ENCODE measurements around the gene HOXA4. TPM values are rescaled to one million over a fixed set of nuclear protein-coding genes. Genes with fewer than 3 reads are reported as not detected.

The HOXA4 gene
- 0.17 and 0.40 TPM in 2 replicates for total RNA-seq

GRCh38 chr7:27130540-27131389 is at the start of gene HOXA4:
Gene HOXA4, minus strand, starts transcription at chr7:27130757. Its CDS starts 24 bp downstream, at chr7:27130733.
- Mint-ChIP-seq H3K4me3 (peak within 1 kb of the TSS; percentile 76), H3K36me3 (ENCODE audit: low read depth) (no peaks in the 10 kb centered on the region), H3K4me1 (peaks cover 2% of the 10 kb centered on the region), H3K27me3 (peaks cover 40% of the 10 kb centered on the region), H3K9me3 (no peaks in the 10 kb centered on the region), H3K27ac (no peak within 1 kb of the TSS)
- intact Hi-C loops (cut with micrococcal nuclease) = loop anchor here (1.0 to 2.0 kb wide), 3 partner anchors 20 to 266 kb away; partner anchors contain the start of gene SKAP2
- TF ChIP-seq, protein P1, sequence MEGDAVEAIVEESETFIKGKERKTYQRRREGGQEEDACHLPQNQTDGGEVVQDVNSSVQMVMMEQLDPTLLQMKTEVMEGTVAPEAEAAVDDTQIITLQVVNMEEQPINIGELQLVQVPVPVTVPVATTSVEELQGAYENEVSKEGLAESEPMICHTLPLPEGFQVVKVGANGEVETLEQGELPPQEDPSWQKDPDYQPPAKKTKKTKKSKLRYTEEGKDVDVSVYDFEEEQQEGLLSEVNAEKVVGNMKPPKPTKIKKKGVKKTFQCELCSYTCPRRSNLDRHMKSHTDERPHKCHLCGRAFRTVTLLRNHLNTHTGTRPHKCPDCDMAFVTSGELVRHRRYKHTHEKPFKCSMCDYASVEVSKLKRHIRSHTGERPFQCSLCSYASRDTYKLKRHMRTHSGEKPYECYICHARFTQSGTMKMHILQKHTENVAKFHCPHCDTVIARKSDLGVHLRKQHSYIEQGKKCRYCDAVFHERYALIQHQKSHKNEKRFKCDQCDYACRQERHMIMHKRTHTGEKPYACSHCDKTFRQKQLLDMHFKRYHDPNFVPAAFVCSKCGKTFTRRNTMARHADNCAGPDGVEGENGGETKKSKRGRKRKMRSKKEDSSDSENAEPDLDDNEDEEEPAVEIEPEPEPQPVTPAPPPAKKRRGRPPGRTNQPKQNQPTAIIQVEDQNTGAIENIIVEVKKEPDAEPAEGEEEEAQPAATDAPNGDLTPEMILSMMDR (IDR thresholded peaks at IDR 0.05) = no peak
- ATAC-seq (ENCODE audit: low read depth) = peak; percentile 96
- POLR2A ChIA-PET = interaction anchor here (0.7 to 2.2 kb wide), 3 partner anchors 34 to 785 kb away, joined by 4 to 16 read pairs (median 10); partner anchors contain the start of gene SKAP2
- CTCF ChIA-PET = no interaction called here
- peak; percentile 70 for DNase-seq

GRCh38 chr7:27179503-27180430 is 49.2 kb upstream of the HOXA4 start:
- H3K4me1 Mint-ChIP-seq = peaks cover 15% of the 10 kb centered on the region
- no peak overlapping the region for H3K27ac Mint-ChIP-seq
- H3K27me3 Mint-ChIP-seq = peaks cover 69% of the 10 kb centered on the region
- ATAC-seq (ENCODE audit: low read depth) = peak; percentile 47
- TF ChIP-seq, protein P1 (IDR thresholded peaks at IDR 0.05) = peak; percentile 24
- POLR2A ChIA-PET = interaction anchor here (0.6 kb wide), 1 partner anchor 39 kb away, joined by 4 read pairs; no protein-coding TSS in a partner anchor
- H3K4me3 Mint-ChIP-seq = peak overlapping the region; percentile 39
- CTCF ChIA-PET = interaction anchor here (1.2 to 2.0 kb wide), 4 partner anchors 10 to 1287 kb away, joined by 4 to 10 read pairs (median 7); no protein-coding TSS in a partner anchor
- H3K36me3 Mint-ChIP-seq (ENCODE audit: low read depth) = no peaks in the 10 kb centered on the region
- intact Hi-C loops (cut with micrococcal nuclease) = no loop called here
- peak; percentile 29 for DNase-seq
- no peaks in the 10 kb centered on the region for H3K9me3 Mint-ChIP-seq

DNA sequence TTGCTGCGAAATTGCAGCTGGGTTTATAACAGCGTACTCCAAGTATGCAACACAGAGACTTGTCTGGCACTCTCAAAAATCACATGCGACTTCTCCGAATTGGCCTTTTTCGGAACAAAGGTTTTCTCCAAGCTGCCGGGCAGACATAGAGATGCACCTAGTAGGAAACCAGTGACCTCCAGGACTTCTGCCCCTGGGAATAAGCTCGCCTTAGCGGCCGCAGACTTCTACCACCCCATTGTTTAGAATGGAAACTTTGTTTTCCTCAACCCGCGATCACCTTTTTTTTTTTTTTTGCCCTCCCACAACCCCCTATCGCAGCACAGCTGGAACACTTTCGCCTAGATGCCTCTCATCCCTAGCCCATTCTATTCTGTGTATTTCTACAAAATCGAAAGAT is 48.5 kb upstream of the HOXA4 start:
- intact Hi-C loops (cut with micrococcal nuclease) = no loop called here
- H3K27me3 Mint-ChIP-seq = peaks cover 66% of the 10 kb centered on the region

DNA sequence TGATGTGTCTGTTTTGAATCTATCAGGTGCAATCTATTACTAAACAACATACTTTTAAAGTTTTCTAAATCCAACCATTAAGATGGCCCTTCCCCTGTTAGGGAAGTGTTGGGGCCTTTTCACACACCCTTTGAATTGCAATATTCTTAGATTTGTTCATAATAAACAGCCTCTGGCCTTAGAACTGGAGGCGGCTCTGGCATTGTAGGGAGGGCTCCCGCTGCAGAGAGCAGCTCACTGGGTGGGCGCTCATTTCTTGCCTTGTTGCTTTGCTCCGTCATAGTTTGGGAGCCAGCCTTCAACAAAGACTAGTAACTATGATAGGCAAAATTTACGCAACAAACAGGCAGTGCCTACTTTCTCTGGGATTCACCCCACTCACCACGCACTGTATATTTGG is 47.8 kb upstream of the HOXA4 start:
- DNase-seq = no peak
- POLR2A ChIA-PET = interaction anchor here (0.6 kb wide), 1 partner anchor 592 kb away, joined by 3 read pairs; no protein-coding TSS in a partner anchor
- H3K9me3 Mint-ChIP-seq = no peaks in the 10 kb centered on the region

More for the DNA sequence above, 48.5 kb upstream of the HOXA4 start:
- H3K36me3 Mint-ChIP-seq (ENCODE audit: low read depth) = no peaks in the 10 kb centered on the region
- ATAC-seq (ENCODE audit: low read depth) (no peak), DNase-seq (no peak)
- H3K27ac Mint-ChIP-seq = no peak overlapping the region
- H3K4me1 Mint-ChIP-seq = peaks cover 14% of the 10 kb centered on the region
- ChIA-PET POLR2A (interaction anchor here (0.6 kb wide), 1 partner anchor 591 kb away, joined by 3 read pairs; no protein-coding TSS in a partner anchor), CTCF (interaction anchor here (1.5 to 2.0 kb wide), 3 partner anchors 11 to 1287 kb away, joined by 5 to 10 read pairs (median 9); no protein-coding TSS in a partner anchor)
- no peaks in the 10 kb centered on the region for H3K9me3 Mint-ChIP-seq
- TF ChIP-seq, protein P1 (IDR thresholded peaks at IDR 0.05) = no peak
- no peak overlapping the region for H3K4me3 Mint-ChIP-seq

More for the DNA sequence above, 47.8 kb upstream of the HOXA4 start:
- TF ChIP-seq, protein P1 (IDR thresholded peaks at IDR 0.05) = no peak
- CTCF ChIA-PET = interaction anchor here (1.8 kb wide), 1 partner anchor 17 kb away, joined by 10 read pairs; no protein-coding TSS in a partner anchor
- peaks cover 62% of the 10 kb centered on the region for H3K27me3 Mint-ChIP-seq
- H3K4me3 Mint-ChIP-seq = no peak overlapping the region
- H3K4me1 Mint-ChIP-seq = peaks cover 10% of the 10 kb centered on the region
- intact Hi-C loops (cut with micrococcal nuclease) = no loop called here
- no peaks in the 10 kb centered on the region for H3K36me3 Mint-ChIP-seq (ENCODE audit: low read depth)
- H3K27ac Mint-ChIP-seq = no peak overlapping the region
- ATAC-seq (ENCODE audit: low read depth) = no peak

Measured in activated B cell treated with CpG ODN at 0.5 μM for 24 hours (primary cell).